HT-29 (cell line): Measurements from ENCODE around the gene TPP2. TPM values are rescaled to one million over a fixed set of nuclear protein-coding genes. Genes with fewer than 3 reads are reported as not detected.

Experiments used
- DNase-seq: peaks from one replicate; pipeline ENCODE4 v3.0.0-alpha.2; 2015; ENCODE audit warnings: low spot score
- total RNA-seq: library from RNA; depleted of rRNA; stranded (reverse); fragments of >200 nt; shearing (Covaris generic); gene quantifications from 2 replicates; pipeline ENCODE4 v1.2.3, GENCODE V29; 2014

The TPP2 gene
- total RNA-seq, 1 experiment from 2014 or later, result 19.5 TPM

GRCh38 chr13:102593466-102593865 lies 3.3 kb upstream of the TPP2 start:
- DNase-seq, result no peak

GRCh38 chr13:102597029-102597961 lies 509 bp downstream of the TPP2 start:
- peak; percentile 45 for DNase-seq

- DNase-seq, result peak; percentile 35
These were observed 1.3 kb downstream of the TPP2 start for GRCh38 chr13:102598061-102598460.

GRCh38 chr13:102599426-102600012 lies 2.7 kb downstream of the TPP2 start:
- DNase-seq, result no peak

GRCh38 chr13:102606537-102607309 lies 9.9 kb downstream of the TPP2 start:
- DNase-seq, result no peak

GRCh38 chr13:102608974-102609373 lies 12.2 kb downstream of the TPP2 start:
- DNase-seq, result no peak

- no peak for DNase-seq
These were observed 12.9 kb downstream of the TPP2 start for GRCh38 chr13:102609696-102610095.

GRCh38 chr13:102610296-102610895 lies 13.6 kb downstream of the TPP2 start:
- DNase-seq, result no peak

GRCh38 chr13:102617697-102618350 lies 21.0 kb downstream of the TPP2 start:
- DNase-seq, result no peak

GRCh38 chr13:102620516-102620915 lies 23.7 kb downstream of the TPP2 start:
- no peak for DNase-seq

GRCh38 chr13:102626928-102627327 lies 30.1 kb downstream of the TPP2 start:
- DNase-seq, result no peak

- no peak for DNase-seq
These were observed 31.8 kb downstream of the TPP2 start for GRCh38 chr13:102628559-102628958.

- no peak for DNase-seq
These were observed 34.4 kb downstream of the TPP2 start for GRCh38 chr13:102631198-102631597.

- no peak for DNase-seq
These were observed 42.0 kb downstream of the TPP2 start for GRCh38 chr13:102638741-102639140.

GRCh38 chr13:102642029-102642428 lies 45.2 kb downstream of the TPP2 start:
- no peak for DNase-seq

- no peak for DNase-seq
These were observed 45.7 kb downstream of the TPP2 start for GRCh38 chr13:102642475-102642874.

- no peak for DNase-seq
These were observed 46.9 kb downstream of the TPP2 start for GRCh38 chr13:102643656-102644055.

GRCh38 chr13:102645701-102646100 lies 48.9 kb downstream of the TPP2 start:
- no peak for DNase-seq

- DNase-seq, result no peak
These were observed 51.3 kb downstream of the TPP2 start for GRCh38 chr13:102648046-102648445.

GRCh38 chr13:102650444-102650843 lies 53.7 kb downstream of the TPP2 start:
- DNase-seq, result no peak

- DNase-seq, result peak; percentile 5
These were observed 54.6 kb downstream of the TPP2 start for GRCh38 chr13:102651392-102651791.
